ENCODE results near the gene AP2S1.
A peak's percentile ranks its signal among the peaks of the same experiment; 100 is the strongest.

The AP2S1 gene

GRCh38 chr19:46863818-46864629, 13.4 kb upstream of the AP2S1 start:
- H3K4me1 ChIP-seq (ENCODE audit: control insufficient read depth in 1 of 2, insufficient read depth in 1 of 2, low read depth in 1 of 2, low read length in 1 of 2) = peaks cover 24 to 25% of the 10 kb centered on the region in 2 experiments
- TF ChIP-seq, protein P1, sequence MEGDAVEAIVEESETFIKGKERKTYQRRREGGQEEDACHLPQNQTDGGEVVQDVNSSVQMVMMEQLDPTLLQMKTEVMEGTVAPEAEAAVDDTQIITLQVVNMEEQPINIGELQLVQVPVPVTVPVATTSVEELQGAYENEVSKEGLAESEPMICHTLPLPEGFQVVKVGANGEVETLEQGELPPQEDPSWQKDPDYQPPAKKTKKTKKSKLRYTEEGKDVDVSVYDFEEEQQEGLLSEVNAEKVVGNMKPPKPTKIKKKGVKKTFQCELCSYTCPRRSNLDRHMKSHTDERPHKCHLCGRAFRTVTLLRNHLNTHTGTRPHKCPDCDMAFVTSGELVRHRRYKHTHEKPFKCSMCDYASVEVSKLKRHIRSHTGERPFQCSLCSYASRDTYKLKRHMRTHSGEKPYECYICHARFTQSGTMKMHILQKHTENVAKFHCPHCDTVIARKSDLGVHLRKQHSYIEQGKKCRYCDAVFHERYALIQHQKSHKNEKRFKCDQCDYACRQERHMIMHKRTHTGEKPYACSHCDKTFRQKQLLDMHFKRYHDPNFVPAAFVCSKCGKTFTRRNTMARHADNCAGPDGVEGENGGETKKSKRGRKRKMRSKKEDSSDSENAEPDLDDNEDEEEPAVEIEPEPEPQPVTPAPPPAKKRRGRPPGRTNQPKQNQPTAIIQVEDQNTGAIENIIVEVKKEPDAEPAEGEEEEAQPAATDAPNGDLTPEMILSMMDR (IDR thresholded peaks at IDR 0.05) = no peak

DNA sequence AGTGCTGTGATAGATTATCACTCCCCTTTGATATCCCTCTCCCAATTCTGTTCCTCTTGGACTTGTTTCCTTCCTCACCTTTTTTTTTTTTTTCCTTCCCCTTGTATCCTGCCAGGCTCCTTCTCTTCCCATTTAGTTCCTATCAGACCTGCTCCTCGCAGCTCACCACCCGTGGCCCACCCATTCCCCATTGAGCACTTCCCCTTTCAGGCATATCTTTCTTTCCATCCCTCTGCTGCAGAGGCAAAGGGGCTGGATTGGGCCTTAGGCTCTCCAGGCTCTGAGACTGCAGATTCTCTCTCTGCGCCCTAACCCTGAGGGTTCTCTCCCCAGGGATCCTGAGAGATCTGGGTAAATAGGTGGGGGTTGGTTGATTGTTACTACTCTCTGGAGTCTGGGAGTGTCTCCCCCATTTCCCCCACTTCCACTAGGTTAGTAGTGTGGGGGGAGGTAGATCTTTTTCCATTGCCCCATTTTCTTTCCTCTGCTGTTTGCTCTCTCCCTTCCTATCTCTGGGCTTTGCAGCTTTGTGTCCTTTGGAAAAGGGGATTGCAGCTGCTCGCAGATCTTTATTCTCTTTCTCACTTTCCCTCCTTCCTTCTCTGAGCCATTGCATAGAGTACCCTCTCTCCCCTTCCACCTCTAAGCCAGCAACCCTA, 12.5 kb upstream of the AP2S1 start:
- Histone ChIP-seq H3K4me1 (ENCODE audit: control insufficient read depth in 1 of 2, insufficient read depth in 1 of 2, low read depth in 1 of 2, low read length in 1 of 2) (peaks cover 24 to 25% of the 10 kb centered on the region in 2 experiments), H3K9me3 (no peaks in the 10 kb centered on the region), H3K36me3 (no peaks in the 10 kb centered on the region), H3K27ac (no peak overlapping the region), H3K4me3 (ENCODE audit: low read depth in 1 of 2, low read length in 1 of 2) (no peak overlapping the region), H3K27me3 (no peaks in the 10 kb centered on the region)
- TF ChIP-seq, protein P1 (IDR thresholded peaks at IDR 0.05) = no peak

More at GRCh38 chr19:46863818-46864629, 13.4 kb upstream of the AP2S1 start:
- Histone ChIP-seq H3K36me3 (no peaks in the 10 kb centered on the region), H3K27me3 (no peaks in the 10 kb centered on the region), H3K27ac (no peak overlapping the region), H3K4me3 (ENCODE audit: low read depth in 1 of 2, low read length in 1 of 2) (no peak overlapping the region), H3K9me3 (no peaks in the 10 kb centered on the region)

DNA sequence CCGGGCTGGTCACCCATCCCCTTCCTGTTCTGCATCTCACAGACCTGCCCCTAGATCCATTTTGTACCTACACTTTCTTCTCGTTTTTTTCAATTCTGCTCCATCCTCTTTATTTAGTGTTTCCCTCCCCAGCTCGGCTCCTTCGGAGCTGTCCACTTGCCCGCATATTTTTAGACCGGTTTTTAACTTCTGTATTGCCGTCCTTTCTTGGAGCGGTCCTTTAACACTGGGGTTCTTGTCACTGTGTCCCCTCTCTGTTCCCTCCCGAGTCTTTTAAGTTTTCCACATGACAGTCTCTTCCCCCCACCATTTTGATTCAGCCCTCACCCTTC, 11.8 kb upstream of the AP2S1 start:
- H3K4me1 ChIP-seq (ENCODE audit: control insufficient read depth in 1 of 2, insufficient read depth in 1 of 2, low read depth in 1 of 2, low read length in 1 of 2) = peaks cover 24 to 25% of the 10 kb centered on the region in 2 experiments
- H3K36me3 ChIP-seq = no peaks in the 10 kb centered on the region
- H3K4me3 ChIP-seq (ENCODE audit: low read depth in 1 of 2, low read length in 1 of 2) = peak overlapping the region in 1 of 2 experiments; percentile 99
- no peaks in the 10 kb centered on the region for H3K9me3 ChIP-seq
- TF ChIP-seq, protein P1 (IDR thresholded peaks at IDR 0.05) = no peak
- H3K27ac ChIP-seq = peak overlapping the region; percentile 55
- no peaks in the 10 kb centered on the region for H3K27me3 ChIP-seq

DNA sequence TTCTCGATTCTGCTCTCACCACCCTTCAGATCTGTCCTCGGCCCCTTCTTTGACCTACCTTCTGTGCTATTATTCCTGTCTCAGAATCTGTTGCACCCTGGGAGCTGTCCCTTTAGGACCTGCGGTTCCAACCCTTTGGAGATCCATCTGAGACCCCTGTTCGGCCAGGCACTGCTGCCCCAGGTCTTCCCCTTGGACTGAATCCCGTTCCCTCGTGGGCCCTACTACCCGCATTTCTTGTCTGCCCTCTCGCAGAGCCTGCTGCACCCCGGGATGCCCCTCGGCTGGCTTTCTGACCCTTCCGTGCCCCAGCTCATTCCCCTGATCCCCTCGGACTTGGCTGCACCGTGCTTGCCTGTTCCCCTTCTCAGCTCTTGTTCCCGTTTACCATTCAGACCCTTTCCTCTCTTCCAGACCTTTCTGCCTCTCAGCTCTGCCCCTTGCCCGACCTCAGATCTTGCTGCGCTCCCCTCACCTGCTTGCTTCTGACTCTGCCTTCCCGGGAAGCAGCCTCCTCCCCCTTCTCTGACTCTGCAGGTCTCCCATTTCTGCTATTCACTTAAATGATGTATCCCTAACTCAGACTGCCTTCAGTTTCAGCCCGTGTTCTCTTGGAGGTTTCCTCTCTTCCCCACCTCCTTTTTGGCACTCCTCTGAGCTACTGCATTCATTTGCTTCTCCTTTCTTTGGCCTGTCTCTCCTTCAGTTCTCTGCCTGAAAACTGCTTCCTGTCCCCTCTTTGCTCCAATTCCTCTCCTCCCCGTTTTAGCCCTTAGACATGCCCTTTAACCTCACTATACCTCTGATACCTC, 11.3 kb upstream of the AP2S1 start:
- TF ChIP-seq, protein P1 (IDR thresholded peaks at IDR 0.05) = no peak
- H3K4me1 ChIP-seq (ENCODE audit: control insufficient read depth in 1 of 2, insufficient read depth in 1 of 2, low read depth in 1 of 2, low read length in 1 of 2) = peaks cover 24 to 25% of the 10 kb centered on the region in 2 experiments
- H3K4me3 ChIP-seq (ENCODE audit: low read depth in 1 of 2, low read length in 1 of 2) = peak overlapping the region; percentile 58 to 99
- no peaks in the 10 kb centered on the region for H3K9me3 ChIP-seq
- no peaks in the 10 kb centered on the region for H3K27me3 ChIP-seq
- H3K36me3 ChIP-seq = no peaks in the 10 kb centered on the region
- peak overlapping the region; percentile 55 for H3K27ac ChIP-seq

DNA sequence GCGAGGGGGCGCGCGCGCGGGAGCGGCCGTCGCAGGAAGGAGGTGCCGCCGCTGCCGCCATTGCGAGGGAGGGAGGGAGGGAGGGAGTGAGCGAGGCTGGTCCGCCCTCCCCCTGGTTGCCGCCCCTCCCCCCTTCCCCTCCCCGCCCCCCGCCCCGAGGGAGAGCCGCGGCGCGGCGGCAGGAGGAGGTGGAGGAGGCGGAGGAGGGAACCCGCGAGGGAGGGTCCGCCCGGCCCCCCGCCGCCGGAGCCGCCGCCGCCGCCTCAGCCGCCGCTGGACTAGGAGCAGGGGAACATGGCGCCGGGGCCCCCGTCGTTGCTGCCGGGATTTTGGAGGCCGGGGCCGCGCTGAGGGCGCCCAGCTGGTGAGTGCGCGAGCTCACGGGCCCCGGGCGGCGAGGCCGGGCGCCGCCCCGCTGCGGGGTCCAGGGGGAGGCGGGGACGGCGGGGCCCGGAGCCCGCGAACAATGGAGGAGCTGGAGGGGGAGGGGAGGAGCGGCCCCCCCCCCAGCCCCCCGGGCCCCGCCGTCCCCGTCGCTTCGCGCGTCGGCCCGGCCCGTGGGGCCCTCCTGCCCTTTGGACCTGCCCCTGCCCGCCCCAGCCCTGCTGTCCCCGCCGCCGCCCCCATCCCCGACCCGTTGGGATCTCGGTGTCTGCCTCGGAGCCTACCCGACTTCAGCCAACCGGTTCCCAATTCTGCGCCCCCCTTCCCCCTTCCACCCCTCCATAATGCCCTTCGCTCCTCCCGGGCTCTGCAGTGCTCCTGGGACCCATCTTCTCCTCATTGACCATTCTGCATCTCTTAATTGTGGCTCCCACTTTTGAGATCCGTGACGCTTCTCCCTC, 10.4 kb upstream of the AP2S1 start, which contains the start of gene ARHGAP35:
Gene ARHGAP35 (plus strand): TSS at position 152 of the 845 bp plus-strand sequence. CDS start 57,679 bp downstream, outside the sequence.
- Histone ChIP-seq H3K4me3 (ENCODE audit: low read depth in 1 of 2, low read length in 1 of 2) (peak within 1 kb of the TSS; percentile 90 to 99), H3K4me1 (ENCODE audit: control insufficient read depth in 1 of 2, insufficient read depth in 1 of 2, low read depth in 1 of 2, low read length in 1 of 2) (peaks cover 32 to 34% of the 10 kb centered on the region in 2 experiments)
- TF ChIP-seq, protein P1 (IDR thresholded peaks at IDR 0.05) = no peak

More for the DNA sequence above, 10.4 kb upstream of the AP2S1 start, which contains the start of gene ARHGAP35:
- H3K27me3 ChIP-seq = no peaks in the 10 kb centered on the region
- H3K27ac ChIP-seq = peak within 1 kb of the TSS; percentile 84
- H3K36me3 ChIP-seq = no peaks in the 10 kb centered on the region
- no peaks in the 10 kb centered on the region for H3K9me3 ChIP-seq

Measured in neutrophil (primary cell).